HG02571 (cell line): Measurements from ENCODE around the gene SCYL1.

ENCODE experiments used
- ATAC-seq: cut with Tn5 transposase; IDR thresholded peaks from one replicate; pipeline ENCODE4 v1.9.1; 2021; ENCODE audit warnings: mild to moderate bottlenecking, moderate library complexity; ENCODE audit not compliant: unreplicated experiment

The SCYL1 gene

GRCh38 chr11:65532388-65533064, 7.6 kb downstream of the SCYL1 start:
- ATAC-seq = no peak

- no peak for ATAC-seq
Observed at GRCh38 chr11:65535102-65535501, 10.2 kb downstream of the SCYL1 start.

DNA sequence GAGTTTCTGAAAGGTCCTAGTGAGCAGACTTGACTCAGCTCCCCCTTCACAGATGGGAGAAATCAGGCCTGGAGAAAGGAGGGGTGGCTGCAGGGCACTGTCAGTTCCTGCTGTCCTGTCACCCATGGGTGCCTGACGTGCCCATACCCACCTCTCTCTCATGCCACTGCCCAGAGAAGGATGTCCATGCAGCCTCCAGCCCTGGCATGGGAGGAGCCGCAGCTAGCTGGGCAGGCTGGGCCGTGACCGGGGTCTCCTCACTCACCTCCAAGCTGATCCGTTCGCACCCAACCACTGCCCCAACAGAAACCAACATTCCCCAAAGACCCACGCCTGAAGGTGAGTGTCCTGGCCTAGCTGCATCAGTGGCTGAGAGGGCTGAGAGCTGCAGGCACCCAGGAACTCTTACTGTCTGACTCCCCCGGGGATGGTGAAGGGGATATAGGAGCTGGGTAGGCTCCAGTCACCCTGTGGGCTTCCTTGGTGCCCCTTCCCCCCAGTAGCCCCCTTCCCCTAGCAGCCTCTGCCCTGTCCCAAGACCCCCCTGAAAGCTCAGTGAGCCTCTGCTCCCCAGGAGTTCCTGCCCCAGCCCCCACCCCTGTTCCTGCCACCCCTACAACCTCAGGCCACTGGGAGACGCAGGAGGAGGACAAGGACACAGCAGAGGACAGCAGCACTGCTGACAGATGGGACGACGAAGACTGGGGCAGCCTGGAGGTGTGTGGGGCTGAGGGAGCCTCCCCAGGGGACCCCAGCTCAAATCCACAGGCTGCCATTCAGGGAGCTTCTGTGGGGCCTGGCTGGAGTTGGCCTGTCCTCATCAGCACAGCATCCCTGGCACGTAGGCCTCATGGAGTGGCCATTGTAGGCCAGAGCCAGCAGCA, 11.8 kb downstream of the SCYL1 start:
- ATAC-seq = no peak

GRCh38 chr11:65537296-65537597, 12.4 kb downstream of the SCYL1 start:
- no peak for ATAC-seq

DNA sequence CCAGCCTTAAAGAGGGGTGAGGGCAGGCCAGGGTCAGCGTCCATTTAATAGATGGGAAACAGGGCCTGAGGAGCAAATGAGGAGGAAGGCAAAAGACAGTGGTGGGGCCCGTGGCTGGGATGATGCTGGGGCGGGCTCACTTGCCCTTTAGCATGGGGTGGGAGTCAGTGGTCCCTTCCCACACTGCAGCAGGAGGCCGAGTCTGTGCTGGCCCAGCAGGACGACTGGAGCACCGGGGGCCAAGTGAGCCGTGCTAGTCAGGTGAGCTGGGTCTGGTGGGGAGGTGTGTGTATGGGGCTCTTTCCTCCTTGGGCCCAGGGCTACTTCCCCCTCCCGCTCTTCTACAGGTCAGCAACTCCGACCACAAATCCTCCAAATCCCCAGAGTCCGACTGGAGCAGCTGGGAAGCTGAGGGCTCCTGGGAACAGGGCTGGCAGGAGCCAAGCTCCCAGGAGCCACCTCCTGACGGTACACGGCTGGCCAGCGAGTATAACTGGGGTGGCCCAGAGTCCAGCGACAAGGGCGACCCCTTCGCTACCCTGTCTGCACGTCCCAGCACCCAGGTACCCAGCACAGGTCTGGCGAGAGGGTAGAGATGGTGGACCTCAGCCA, 12.8 kb downstream of the SCYL1 start:
- no peak for ATAC-seq

DNA sequence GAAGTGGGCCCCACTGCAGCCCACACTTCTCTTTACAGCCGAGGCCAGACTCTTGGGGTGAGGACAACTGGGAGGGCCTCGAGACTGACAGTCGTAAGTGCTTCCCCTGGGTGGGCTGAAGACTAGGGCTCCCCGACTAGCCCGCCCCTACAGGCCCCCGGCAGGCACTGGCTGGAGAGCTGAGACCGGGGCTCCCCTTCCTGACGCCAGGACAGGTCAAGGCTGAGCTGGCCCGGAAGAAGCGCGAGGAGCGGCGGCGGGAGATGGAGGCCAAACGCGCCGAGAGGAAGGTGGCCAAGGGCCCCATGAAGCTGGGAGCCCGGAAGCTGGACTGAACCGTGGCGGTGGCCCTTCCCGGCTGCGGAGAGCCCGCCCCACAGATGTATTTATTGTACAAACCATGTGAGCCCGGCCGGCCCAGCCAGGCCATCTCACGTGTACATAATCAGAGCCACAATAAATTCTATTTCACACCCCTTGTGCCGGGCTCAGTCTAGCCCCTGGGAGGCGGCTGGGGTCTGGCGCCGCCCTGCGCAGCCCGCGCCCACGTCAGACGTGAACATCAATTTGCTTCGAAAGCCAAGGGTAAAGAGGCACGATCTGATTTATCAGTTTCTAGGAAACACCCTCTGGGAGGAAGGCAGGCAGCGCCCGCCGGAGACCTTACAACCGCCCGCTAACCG, 13.5 kb downstream of the SCYL1 start:
- ATAC-seq = no peak

GRCh38 chr11:65538915-65539743, 14.2 kb downstream of the SCYL1 start:
- no peak for ATAC-seq

- ATAC-seq = peak; percentile 50
Observed at GRCh38 chr11:65539744-65540289, 14.9 kb downstream of the SCYL1 start.

GRCh38 chr11:65540290-65541092, 15.6 kb downstream of the SCYL1 start:
- ATAC-seq = peak; percentile 57

- no peak for ATAC-seq
Observed at GRCh38 chr11:65541093-65541982, 16.5 kb downstream of the SCYL1 start.

DNA sequence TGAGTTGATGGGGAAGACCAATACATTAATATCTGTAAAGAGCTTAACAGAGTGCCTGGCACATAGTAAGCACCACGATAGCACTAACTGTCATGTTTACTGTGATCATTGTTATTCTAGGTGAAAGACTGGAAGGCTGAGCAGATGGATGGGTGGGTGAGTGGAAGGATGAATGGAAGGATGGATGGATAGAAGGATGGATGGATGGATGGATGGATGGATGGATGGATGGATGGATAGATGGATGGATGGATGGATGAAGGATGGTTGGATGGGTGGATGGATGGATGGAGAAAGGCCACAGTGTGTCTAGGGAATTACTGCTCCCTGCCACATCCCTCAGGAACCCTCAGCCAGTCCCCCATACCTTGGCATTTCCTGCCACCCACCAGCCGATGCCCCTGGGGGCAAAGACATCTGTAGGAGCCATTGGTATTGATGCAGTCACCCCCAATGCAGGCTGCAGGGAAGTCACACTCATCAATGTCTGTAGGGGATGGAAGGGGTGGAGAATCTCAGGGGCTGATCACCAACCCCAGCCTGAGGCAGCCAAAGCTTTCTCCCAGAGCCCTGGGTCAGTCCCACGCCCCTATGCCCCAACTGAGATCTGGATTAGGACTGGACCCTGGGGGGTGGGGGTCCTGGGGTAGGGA, 18.0 kb downstream of the SCYL1 start:
- no peak for ATAC-seq

- no peak for ATAC-seq
Observed at GRCh38 chr11:65545853-65546216, 21.0 kb downstream of the SCYL1 start.

DNA sequence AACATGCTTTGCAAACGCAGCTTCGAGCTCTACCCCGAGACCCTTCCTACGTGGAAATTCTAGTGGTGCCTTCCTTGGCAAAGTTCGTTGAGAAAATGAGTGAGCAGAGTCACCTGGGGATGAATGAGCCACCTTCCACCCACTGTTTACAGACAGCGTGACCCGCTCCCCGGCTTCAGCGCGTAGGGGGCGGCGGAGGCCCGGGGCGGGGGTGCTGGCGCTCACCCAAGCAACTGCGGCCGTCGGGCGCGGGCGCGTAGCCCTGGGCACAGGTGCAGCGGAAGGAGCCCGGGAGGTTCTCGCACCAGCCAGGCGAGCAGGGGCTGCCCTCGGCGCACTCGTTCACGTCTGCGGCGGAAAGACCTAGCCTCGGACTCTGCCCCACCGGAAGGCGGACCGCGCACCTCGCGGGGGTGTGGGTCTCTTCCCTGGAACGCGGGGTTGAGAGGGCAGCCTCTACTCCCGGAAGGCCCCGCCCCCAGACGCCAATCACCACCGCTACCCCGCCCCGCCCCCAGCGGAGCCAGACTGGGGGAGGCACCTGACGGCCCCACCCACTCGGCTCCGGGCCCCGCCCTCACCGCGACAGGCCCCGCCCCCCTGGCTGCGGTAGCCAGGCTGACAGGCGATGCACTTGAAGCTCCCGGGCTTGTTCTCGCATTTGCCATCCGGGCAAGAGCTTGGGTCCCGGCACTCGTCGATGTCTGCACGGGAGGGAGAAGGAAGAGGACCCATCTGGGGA, 21.5 kb downstream of the SCYL1 start:
- peak; percentile 67 for ATAC-seq

GRCh38 chr11:65547446-65548125, 22.7 kb downstream of the SCYL1 start:
- no peak for ATAC-seq

- no peak for ATAC-seq
Observed at GRCh38 chr11:65548395-65548794, 23.5 kb downstream of the SCYL1 start.

DNA sequence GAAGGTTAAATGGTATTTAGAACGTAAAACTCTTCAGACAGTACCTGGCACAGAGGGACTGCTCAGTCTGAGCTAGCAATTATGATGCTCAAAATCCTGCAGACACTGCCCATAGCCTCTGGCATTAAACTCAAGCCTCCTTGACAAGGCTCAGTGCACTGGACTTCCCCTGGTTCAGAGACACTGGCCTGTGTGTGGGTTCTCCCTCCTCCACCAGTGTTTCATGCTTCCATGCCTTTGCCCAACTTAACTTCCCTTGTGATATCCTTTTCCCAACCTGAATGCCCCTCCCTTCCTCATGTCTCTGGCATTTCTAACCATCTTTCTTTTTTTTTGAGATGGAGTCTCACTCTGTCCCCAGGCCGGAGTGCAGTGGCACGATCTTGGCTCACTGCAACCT, 24.2 kb downstream of the SCYL1 start:
- ATAC-seq = no peak
